A673 (cell line): ENCODE measurements around the gene CNRIP1.

Source experiments
- CTCF ChIP-seq: fragments of 300-800, 200-600 bp; sonication (generic); conservative IDR thresholded peaks from 2 replicates; pipeline ENCODE4 v1.5.1; 2017; ENCODE audit warnings: low read depth, mild to moderate bottlenecking, antibody characterized with exemption, low read length, moderate library complexity, mixed read lengths
- EZH2 ChIP-seq: fragments of 200-600 bp; sonication (generic); IDR thresholded peaks from 2 replicates; pipeline ENCODE4 v1.6.1; 2017; ENCODE audit warnings: borderline replicate concordance, low read depth, mild to moderate bottlenecking, mixed read lengths, antibody characterized with exemption, low read length; ENCODE audit not compliant: poor library complexity, severe bottlenecking

- TF ChIP-seq EZH2 (no peak), CTCF (no peak)
Observed at GRCh38 chr2:68369337-68369734, 49.6 kb upstream of the CNRIP1 start.
